Cardiac fibroblast (primary cell): ENCODE data around the gene CHST11.

Source experiments
- DNase-seq, 2 donors: peaks; one replicate each; pipeline versions ENCODE4 v3.0.0 to v3.0.0-alpha.2; 2010; ENCODE audit warnings: low read depth in 2 of 2
- H3K4me3 ChIP-seq, 2 donors: replicated peaks in 1 of 2; 1 replicate in 1 of 2; 2 replicates in 1 of 2; pipeline ENCODE4 v1.5.1; 2011; ENCODE audit warnings: low read depth in 2 of 2, low read length in 2 of 2, mild to moderate bottlenecking in 2 of 2, moderate library complexity in 1 of 2
- CTCF ChIP-seq: IDR thresholded peaks from one replicate; pipeline ENCODE4 v1.5.1; 2011; ENCODE audit warnings: low read depth, mild to moderate bottlenecking, low read length, inconsistent platforms

Gene CHST11

GRCh38 chr12:104477510-104478390, 21.0 kb downstream of the CHST11 start:
- no peak for TF ChIP-seq CTCF
- DNase-seq = no peak
- H3K4me3 ChIP-seq = no peak overlapping the region

- no peak for TF ChIP-seq CTCF
- DNase-seq = peak in 1 of 2 donors; percentile 38
- H3K4me3 ChIP-seq = no peak overlapping the region
Measured at GRCh38 chr12:104478396-104479122, 21.8 kb downstream of the CHST11 start.

GRCh38 chr12:104479123-104479662, 22.4 kb downstream of the CHST11 start:
- no peak for TF ChIP-seq CTCF
- H3K4me3 ChIP-seq = no peak overlapping the region
- no peak for DNase-seq

- H3K4me3 ChIP-seq = no peak overlapping the region
- no peak for TF ChIP-seq CTCF
- no peak for DNase-seq
Measured at GRCh38 chr12:104480012-104480411, 23.3 kb downstream of the CHST11 start.

- peak; percentile 52 to 92 for DNase-seq
- no peak for TF ChIP-seq CTCF
- no peak overlapping the region for H3K4me3 ChIP-seq
Measured at GRCh38 chr12:104480826-104481440, 24.2 kb downstream of the CHST11 start.

- H3K4me3 ChIP-seq = no peak overlapping the region
- DNase-seq = no peak
- TF ChIP-seq CTCF = no peak
Measured at GRCh38 chr12:104482113-104482512, 25.4 kb downstream of the CHST11 start.
